G401 (cell line): ENCODE data around the gene HTR4. TPM values are rescaled to one million over a fixed set of nuclear protein-coding genes. Genes with fewer than 3 reads are reported as not detected.
"Not testable (repeated sequence)": the region's sequence is repeated elsewhere in the genome, so short reads cannot be mapped to it uniquely, and the experiment has no call there.

Experiments used
- DNase-seq: peaks from one replicate; pipeline ENCODE4 v3.0.0-alpha.2; 2015; ENCODE audit warnings: low spot score
- in situ Hi-C: cut with HindIII; loops from 2 replicates; pipeline ENCODE4 v1.10.0; 2016; ENCODE audit warnings: low sequenced_read_pairs, mixed read lengths
- total RNA-seq: library from RNA; depleted of rRNA; stranded (reverse); fragments of >200 nt; shearing (Covaris generic); gene quantifications from 2 replicates; pipeline ENCODE4 v1.2.3, GENCODE V29; 2014

HTR4 gene
- total RNA-seq, 1 experiment from 2014 or later: not detected

- DNase-seq: no peak
- in situ Hi-C loops: no loop called here
Measured at GRCh38 chr5:148491793-148492184, 162.5 kb downstream of the HTR4 start.

DNA sequence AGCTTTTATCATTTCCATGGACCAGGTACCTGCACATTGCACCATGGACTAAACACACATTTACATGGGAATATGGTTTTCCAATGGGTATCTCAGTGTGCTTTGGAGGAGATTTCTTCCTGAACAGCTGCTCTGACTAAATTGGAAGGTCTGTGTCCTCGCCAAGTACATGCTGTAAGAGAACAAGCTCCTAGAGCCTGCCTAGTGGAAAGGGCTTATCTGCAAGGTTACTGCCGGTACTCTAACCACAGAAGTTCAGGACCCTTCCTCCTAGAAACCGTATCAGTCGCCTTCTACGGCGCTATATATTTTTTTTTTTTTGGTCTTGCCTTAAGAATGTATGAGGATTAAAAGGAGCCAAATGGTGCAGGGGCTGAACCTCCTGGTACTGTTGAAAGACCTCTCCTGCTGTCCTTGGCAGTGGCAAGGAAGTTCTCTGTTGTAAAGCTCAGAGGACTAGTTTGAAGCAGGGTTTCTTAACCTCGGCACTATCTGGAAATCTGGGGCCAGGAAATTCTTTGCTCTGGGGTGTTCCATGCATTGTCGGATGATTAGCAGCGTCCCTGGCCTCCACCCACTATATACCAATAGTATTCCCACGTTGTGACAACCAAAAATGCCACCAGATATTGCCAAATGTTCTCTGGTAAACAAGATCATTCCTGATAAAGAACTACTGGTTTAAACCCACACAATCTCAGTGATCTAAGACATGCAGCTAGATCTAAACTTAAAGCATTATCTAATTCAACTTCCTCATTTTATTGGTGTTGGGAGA lies 163.1 kb downstream of the HTR4 start:
- in situ Hi-C loops: no loop called here
- peak; percentile 41 for DNase-seq

GRCh38 chr5:148488757-148489156 lies 165.6 kb downstream of the HTR4 start:
- no peak for DNase-seq
- in situ Hi-C loops: no loop called here

GRCh38 chr5:148486456-148486855 lies 167.9 kb downstream of the HTR4 start:
- in situ Hi-C loops: no loop called here
- DNase-seq: no peak

DNA sequence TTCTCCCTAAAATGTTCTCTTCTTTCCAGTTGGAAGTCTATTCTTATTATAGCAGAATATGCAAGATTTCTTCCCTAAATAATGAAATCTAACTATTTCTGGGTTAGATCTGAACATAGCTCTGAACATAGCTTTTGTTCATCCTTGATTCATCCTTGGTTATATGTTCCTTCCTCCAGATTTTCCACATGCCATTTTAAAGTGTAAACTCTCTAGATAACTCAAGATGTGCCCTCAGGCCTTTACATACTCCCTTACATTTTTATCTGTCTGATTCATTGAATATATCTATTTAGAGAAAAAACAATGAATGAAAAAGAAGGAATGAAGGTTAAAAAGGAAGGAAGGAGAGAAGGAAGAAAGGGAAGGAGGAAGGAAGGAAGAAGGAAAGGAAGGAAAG lies 169.7 kb downstream of the HTR4 start:
- in situ Hi-C loops: no loop called here

DNA sequence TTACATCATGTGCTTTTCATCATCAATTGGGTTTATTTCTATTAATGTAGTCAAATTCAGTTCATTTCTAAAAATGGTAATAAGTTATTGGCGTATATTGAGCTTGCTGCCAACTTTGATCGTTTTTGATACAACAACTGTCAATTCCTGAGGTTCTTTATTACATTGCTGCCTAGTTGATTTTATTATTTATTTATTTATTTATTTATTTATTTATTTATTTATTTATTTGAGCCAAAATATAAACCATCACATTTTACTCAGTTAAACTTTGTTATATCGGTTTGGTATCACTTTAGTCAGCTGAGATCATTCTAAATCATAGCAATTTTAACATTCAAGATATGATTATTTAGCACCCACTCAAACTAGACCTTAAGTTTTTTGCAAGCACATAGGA lies 170.6 kb downstream of the HTR4 start:
- in situ Hi-C loops: no loop called here
- no peak for DNase-seq

More for the DNA sequence above, 169.7 kb downstream of the HTR4 start:
- no peak for DNase-seq

DNA sequence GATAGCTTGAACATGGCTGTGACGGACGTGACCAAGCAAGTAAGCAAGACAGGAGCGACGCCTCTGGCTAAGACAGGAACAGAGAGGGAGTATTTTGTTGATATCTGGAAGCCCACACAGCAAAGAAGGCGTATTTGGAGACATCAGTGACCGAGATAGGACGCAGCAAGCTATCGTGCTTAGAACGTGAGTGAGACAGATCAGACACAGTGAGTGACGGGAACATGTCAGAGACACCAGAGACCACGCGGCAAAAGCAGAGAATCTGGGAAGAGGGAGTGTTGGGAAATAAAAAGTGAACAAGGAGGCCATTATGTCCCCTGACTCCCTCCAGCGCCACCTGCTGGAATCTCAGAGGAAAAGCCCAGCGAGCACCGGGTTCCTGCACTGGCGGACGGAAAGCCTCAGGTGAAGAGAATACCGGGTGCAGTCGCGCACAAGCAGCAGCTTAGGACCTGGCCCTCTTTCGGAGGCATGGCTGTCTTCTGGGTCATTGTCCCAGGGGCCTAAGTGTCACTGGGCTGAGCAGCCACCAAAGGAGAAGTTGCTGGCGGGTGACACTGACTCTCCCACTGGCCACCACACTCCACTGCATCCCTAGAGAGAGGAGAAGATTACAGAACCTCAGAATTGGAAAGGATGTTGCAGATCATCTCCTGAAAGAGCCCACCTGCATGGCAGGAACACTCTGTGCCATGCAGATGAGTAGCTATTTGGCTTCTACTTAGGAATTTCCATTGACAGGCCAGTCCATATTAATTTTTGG lies 171.4 kb downstream of the HTR4 start:
- DNase-seq: peak; percentile 11
- in situ Hi-C loops: no loop called here

DNA sequence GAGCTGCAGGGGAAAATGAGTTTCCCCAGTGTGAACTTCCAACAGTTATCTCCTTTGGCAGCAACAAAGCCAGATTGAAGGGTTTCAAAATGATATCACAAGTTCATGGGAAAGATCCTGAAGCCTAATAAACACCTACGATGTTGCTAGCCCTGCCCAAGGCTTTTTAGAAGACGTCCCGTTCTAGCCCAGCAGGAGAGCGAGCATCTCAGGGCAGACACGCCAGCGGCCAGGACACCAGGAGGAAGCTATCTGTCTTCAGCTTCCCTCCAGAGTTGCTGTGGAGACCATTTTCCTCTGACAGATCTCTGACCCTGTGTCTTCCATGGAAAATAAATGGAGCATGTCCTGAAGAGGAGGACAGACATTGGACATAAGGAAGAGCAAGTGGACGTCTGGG lies 172.1 kb downstream of the HTR4 start:
- DNase-seq: no peak
- in situ Hi-C loops: no loop called here

DNA sequence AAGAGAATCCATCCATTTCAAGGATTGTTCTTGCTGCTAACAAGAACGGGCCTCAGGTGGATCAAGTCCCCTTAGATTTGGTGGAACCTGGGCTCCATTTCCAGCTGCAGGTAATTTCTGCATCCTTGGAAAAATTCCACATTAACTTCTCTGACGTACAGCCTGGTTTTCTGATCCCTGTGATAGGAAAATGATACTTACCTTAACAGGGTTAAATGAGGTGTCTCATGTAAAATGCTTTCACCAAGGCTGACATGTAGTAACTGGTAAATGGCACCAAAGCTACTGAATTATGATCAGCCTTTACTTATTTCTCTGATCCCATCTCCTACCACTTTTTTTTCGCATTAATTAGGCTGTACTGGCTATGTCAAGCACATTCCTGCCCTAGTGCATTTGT lies 176.9 kb downstream of the HTR4 start:
- no peak for DNase-seq
- in situ Hi-C loops: no loop called here

DNA sequence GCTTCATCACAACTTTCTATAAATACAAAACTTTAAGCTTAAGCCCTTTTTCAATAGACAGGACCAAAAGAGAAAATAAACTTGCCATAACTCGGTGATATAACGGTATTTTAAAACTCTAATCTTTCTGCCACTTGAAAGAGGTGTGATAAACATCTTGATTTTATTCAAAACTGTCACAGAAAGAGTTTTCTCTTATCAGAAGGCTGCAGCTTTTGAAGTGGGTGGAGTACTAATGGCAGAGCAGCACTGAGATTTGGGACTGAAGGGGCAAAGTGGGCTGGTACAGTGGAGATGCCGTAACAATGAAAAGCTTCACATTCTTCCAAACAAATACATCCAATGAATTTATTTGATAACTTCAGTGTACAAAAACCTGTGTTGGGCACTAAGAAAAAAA lies 178.0 kb downstream of the HTR4 start:
- in situ Hi-C loops: no loop called here
- no peak for DNase-seq

DNA sequence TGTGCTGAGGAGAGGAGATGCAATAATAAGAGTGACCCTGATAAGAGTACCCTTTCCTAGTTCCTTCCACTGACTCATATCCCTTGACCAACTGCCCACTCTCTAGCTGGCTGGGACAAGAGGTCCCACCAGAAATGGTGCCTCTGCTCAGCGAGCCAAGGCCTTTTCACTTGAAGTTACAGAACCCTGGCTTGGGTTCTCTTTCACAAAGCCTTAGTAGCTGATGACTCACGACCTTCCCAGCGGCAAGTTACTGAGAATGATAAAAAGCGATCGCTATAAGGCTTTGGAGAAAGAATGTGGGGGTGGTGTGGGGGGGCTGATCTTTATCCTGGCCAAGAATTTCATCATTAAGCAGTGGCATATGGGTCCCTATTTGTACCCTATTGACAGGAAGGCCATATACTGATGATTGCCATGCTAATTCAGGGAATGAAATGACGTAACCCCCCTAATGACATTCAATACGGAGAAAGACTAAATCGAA lies 180.3 kb downstream of the HTR4 start:
- in situ Hi-C loops: no loop called here
- DNase-seq: no peak

- no peak for DNase-seq
- in situ Hi-C loops: no loop called here
Measured at GRCh38 chr5:148471379-148471778, 182.9 kb downstream of the HTR4 start.

DNA sequence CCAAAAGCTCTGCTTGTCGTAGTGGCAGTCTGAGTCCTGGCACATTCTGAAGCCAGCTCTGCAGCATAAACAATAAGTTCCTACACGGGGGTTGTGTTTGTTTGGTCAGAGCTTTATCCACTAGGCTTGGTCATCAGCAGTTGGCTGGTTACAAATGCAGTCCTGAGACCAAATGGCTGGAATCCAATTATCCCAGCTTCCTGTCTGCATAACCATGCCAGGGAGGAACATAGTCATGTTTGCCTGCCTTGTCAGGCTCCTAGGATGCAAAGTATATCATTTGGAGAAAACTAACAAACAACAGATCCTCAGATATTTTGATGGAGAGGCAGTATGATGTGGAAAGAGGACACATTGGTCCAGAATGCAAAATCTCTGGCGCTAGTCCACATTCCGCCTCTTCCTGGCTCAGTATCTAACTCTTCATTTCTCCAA lies 184.8 kb downstream of the HTR4 start:
- in situ Hi-C loops: no loop called here
- DNase-seq: peak; percentile 78

DNA sequence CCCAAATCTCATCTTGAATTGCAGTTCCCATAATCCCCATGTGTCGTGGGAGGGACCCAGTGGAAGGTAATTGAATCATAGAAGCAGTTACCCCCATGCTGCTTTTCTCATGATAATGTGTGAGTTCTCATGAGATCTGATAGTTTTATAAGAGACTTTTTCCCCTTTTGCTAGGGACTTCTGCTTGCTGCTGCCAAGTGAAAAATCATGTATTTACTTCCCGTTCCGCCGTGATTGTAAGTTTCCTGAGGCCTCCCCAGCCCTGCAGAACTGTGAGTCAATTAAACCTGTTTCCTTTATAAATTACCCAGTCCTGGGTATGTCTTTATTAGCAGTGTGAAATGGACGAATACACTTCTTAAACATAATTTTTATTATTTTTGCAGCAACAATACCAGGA lies 185.6 kb downstream of the HTR4 start:
- DNase-seq, in situ Hi-C loops: not testable (repeated sequence)

- DNase-seq: no peak
- in situ Hi-C loops: no loop called here
Measured at GRCh38 chr5:148467958-148468357, 186.4 kb downstream of the HTR4 start.

DNA sequence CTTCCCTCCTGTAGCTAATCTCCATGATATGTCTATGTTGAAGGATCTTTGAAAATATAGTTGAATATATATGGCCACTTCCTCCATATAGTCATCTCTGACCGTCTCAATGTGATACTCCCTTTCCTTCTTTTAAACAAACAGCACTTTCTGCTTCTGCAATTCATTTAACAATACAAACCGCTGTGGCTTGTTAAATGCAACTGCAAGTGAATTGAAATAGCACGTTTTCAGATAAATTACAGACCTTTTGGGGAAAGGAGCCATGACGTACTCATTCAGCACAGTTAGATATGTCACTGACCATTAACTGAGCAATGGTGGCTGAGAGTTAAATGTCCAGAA lies 188.1 kb downstream of the HTR4 start:
- DNase-seq: no peak
- in situ Hi-C loops: no loop called here

- DNase-seq: no peak
- in situ Hi-C loops: no loop called here
Measured at GRCh38 chr5:148465381-148466235, 188.7 kb downstream of the HTR4 start.

DNA sequence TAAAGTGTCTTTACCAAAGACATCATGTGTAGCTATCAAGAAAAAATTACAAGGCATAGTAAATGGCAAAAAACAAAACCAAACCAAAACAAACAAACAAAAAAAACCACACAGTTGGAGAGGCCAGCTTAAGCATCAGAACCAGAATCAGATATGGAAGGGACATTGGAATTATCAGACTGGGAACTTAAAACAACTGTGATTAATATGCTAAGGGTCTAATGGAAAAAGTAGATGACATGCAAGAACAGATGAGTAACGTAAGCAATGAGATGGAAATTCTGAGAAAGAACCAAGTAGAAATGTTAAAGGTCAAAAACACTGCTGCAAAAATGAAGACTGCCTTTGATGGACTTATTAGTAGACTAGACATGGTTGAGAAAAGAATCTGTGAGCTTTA lies 194.7 kb downstream of the HTR4 start:
- in situ Hi-C loops: no loop called here
- no peak for DNase-seq

GRCh38 chr5:148458036-148458888 lies 196.1 kb downstream of the HTR4 start:
- in situ Hi-C loops: no loop called here
- no peak for DNase-seq
